GM19395 (cell line): Measurements from ENCODE around the gene RPTOR.
A peak's percentile ranks its signal among the peaks of the same experiment; 100 is the strongest.

ENCODE experiments used
- ATAC-seq: cut with Tn5 transposase; IDR thresholded peaks from one replicate; pipeline ENCODE4 v1.9.1; 2021; ENCODE audit warnings: mild to moderate bottlenecking, moderate library complexity; ENCODE audit not compliant: unreplicated experiment

The RPTOR gene

GRCh38 chr17:80839970-80840369, 295.3 kb downstream of the RPTOR start:
- ATAC-seq: no peak

GRCh38 chr17:80842456-80843013, 297.9 kb downstream of the RPTOR start:
- ATAC-seq: no peak

GRCh38 chr17:80843741-80844156, 299.1 kb downstream of the RPTOR start:
- ATAC-seq: no peak

GRCh38 chr17:80844418-80844990, 299.9 kb downstream of the RPTOR start:
- ATAC-seq: no peak

- ATAC-seq: no peak
These were observed 300.6 kb downstream of the RPTOR start for GRCh38 chr17:80845069-80845862.

GRCh38 chr17:80845863-80846671, 301.4 kb downstream of the RPTOR start:
- ATAC-seq: no peak

GRCh38 chr17:80846932-80847331, 302.3 kb downstream of the RPTOR start:
- no peak for ATAC-seq

GRCh38 chr17:80847496-80848230, 303.0 kb downstream of the RPTOR start:
- ATAC-seq: no peak

- no peak for ATAC-seq
These were observed 303.9 kb downstream of the RPTOR start for GRCh38 chr17:80848449-80849102.

GRCh38 chr17:80849119-80849518, 304.5 kb downstream of the RPTOR start:
- ATAC-seq: no peak

- ATAC-seq: no peak
These were observed 305.5 kb downstream of the RPTOR start for GRCh38 chr17:80850109-80850508.

- ATAC-seq: no peak
These were observed 306.2 kb downstream of the RPTOR start for GRCh38 chr17:80850817-80851216.

GRCh38 chr17:80851277-80851925, 306.8 kb downstream of the RPTOR start:
- ATAC-seq: no peak

GRCh38 chr17:80852476-80853015, 307.9 kb downstream of the RPTOR start:
- ATAC-seq: no peak

GRCh38 chr17:80853076-80853475, 308.4 kb downstream of the RPTOR start:
- no peak for ATAC-seq

- no peak for ATAC-seq
These were observed 309.6 kb downstream of the RPTOR start for GRCh38 chr17:80854220-80854619.

GRCh38 chr17:80855196-80855947, 310.7 kb downstream of the RPTOR start:
- ATAC-seq: no peak

GRCh38 chr17:80855948-80856862, 311.6 kb downstream of the RPTOR start:
- ATAC-seq: peak; percentile 76
